Esophagus muscularis mucosa (tissue), 3 donors: ENCODE results near the gene FDX2.

Source experiments
- POLR2A ChIP-seq: fragments of 450-650 bp; IDR thresholded peaks from one replicate; pipeline ENCODE4 v1.6.1; 2017; ENCODE audit warnings: antibody characterized with exemption, moderate library complexity, mild to moderate bottlenecking, low read depth
- POLR2AphosphoS5 ChIP-seq, 2 donors: sonication (generic); formaldehyde crosslinking; IDR thresholded peaks; one replicate each; pipeline ENCODE4 v1.6.1; 2017; ENCODE audit warnings: antibody characterized with exemption in 2 of 2
- TF ChIP-seq, protein P1 (sequence below), 3 experiments: fragments of 200-600 bp in 2 of 3; fragments of 450-650 bp in 1 of 3; sonication (generic) in 2 of 3; IDR thresholded peaks; one replicate each; pipeline ENCODE4 v1.5.1; 2017 to 2019; ENCODE audit warnings: antibody characterized with exemption in 3 of 3, mild to moderate bottlenecking in 2 of 3, moderate library complexity in 1 of 3

DNA sequence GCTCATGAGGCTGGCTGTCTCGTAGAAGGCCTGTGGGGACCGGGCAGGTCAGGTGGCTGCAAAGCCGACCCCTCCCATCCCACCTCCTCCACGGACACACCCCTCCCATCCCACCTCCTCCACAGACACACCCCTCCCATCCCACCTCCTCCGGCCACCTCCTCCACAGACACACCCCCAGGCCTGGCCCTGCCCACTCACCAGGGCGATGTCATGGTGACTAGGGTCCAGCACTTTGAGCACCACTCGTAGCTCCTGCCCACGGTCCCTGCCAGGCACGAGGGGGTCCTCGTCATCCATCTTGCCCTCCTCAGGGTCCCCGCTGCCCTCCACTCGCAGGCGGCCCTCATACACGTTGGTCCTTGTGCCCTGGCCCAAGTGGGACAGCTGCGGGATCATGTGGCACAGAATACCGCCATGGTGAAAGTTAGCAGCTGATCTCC is 45.8 kb upstream of the FDX2 start:
- TF ChIP-seq POLR2A = no peak
- TF ChIP-seq, protein P1, sequence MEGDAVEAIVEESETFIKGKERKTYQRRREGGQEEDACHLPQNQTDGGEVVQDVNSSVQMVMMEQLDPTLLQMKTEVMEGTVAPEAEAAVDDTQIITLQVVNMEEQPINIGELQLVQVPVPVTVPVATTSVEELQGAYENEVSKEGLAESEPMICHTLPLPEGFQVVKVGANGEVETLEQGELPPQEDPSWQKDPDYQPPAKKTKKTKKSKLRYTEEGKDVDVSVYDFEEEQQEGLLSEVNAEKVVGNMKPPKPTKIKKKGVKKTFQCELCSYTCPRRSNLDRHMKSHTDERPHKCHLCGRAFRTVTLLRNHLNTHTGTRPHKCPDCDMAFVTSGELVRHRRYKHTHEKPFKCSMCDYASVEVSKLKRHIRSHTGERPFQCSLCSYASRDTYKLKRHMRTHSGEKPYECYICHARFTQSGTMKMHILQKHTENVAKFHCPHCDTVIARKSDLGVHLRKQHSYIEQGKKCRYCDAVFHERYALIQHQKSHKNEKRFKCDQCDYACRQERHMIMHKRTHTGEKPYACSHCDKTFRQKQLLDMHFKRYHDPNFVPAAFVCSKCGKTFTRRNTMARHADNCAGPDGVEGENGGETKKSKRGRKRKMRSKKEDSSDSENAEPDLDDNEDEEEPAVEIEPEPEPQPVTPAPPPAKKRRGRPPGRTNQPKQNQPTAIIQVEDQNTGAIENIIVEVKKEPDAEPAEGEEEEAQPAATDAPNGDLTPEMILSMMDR (IDR thresholded peaks at IDR 0.05) = no peak
- no peak for TF ChIP-seq POLR2AphosphoS5 (IDR thresholded peaks at IDR 0.05)
